Left renal cortex interstitium (tissue), 4 donors: ENCODE measurements around the gene SAA4. TPM values are rescaled to one million over a fixed set of nuclear protein-coding genes. Genes with fewer than 3 reads are reported as not detected.
"Not testable (repeated sequence)": the region's sequence is repeated elsewhere in the genome, so short reads cannot be mapped to it uniquely, and the experiment has no call there.

Source experiments
- DNase-seq, 4 donors: peaks; one replicate each; pipeline ENCODE4 v3.0.0-alpha.2; 2013; ENCODE audit warnings: low read depth in 4 of 4, low spot score in 2 of 4, missing footprints in 1 of 4
- polyA plus RNA-seq, 4 donors: library from polyadenylated mRNA; unstranded; fragments of 120-200 nt; gene quantifications; one replicate each; pipeline ENCODE4 v1.2.1, GENCODE V29; 2013; ENCODE audit not compliant: insufficient read length in 4 of 4

SAA4 gene
- polyA plus RNA-seq, 4 donors, result 0.37 TPM; not detected in 3

GRCh38 chr11:18196532-18196931 is 40.1 kb downstream of the SAA4 start:
- no peak for DNase-seq

GRCh38 chr11:18193010-18193409 is 43.6 kb downstream of the SAA4 start:
- DNase-seq, result no peak

- no peak for DNase-seq
Observed at GRCh38 chr11:18191376-18191775, 45.2 kb downstream of the SAA4 start.

GRCh38 chr11:18189476-18190245 is 46.9 kb downstream of the SAA4 start:
- DNase-seq, result not testable (repeated sequence)

- no peak for DNase-seq
Observed at GRCh38 chr11:18188796-18189195, 47.8 kb downstream of the SAA4 start.

Other genes with a start within 250 kb of the SAA4 start
- gene SERGEF, start 223.8 kb downstream of the SAA4 start, polyA plus RNA-seq, result 10 to 100 TPM; 18.7 to 23.2 (median 20.5) TPM
- 1 to 10 TPM in 2 of 4 donors, under 1 TPM in 2; 0.22 to 1.9 (median 0.91) TPM for gene TPH1, start 190.5 kb downstream of the SAA4 start, polyA plus RNA-seq
- gene SAAL1, start 130.7 kb downstream of the SAA4 start, polyA plus RNA-seq, result 10 to 100 TPM; 21.9 to 44.2 (median 29.7) TPM
- not detected for gene MRGPRX3, start 104.2 kb downstream of the SAA4 start, polyA plus RNA-seq
- not detected for gene MRGPRX4, start 64.0 kb downstream of the SAA4 start, polyA plus RNA-seq
- gene SAA2, start 11.9 kb upstream of the SAA4 start, polyA plus RNA-seq, result under 1 TPM in 2 of 4 donors, not detected in 2; 0.14 to 0.32 TPM
- gene SAA1, start 29.5 kb upstream of the SAA4 start, polyA plus RNA-seq, result not detected
- gene HPS5, start 85.3 kb upstream of the SAA4 start, polyA plus RNA-seq, result 10 to 100 TPM; 18.9 to 27.6 (median 24.4) TPM
- 10 to 100 TPM; 45.1 to 64.1 (median 58.0) TPM for gene GTF2H1, start 85.8 kb upstream of the SAA4 start, polyA plus RNA-seq
- 100 to 1,000 TPM; 231 to 319 (median 268) TPM for gene LDHA, start 157.8 kb upstream of the SAA4 start, polyA plus RNA-seq
- under 1 TPM in 3 of 4 donors, not detected in 1; 0.13 to 0.64 (median 0.34) TPM for gene LDHC, start 175.5 kb upstream of the SAA4 start, polyA plus RNA-seq
- 1 to 10 TPM in 3 of 4 donors, under 1 TPM in 1; 0.69 to 1.7 (median 1.2) TPM for gene LDHAL6A, start 219.1 kb upstream of the SAA4 start, polyA plus RNA-seq